H9 (cell line): Measurements from ENCODE around the gene KAZN. TPM values are rescaled to one million over a fixed set of nuclear protein-coding genes. Genes with fewer than 3 reads are reported as not detected.

ENCODE experiments used
- DNase-seq: peaks from one replicate; pipeline ENCODE4 v3.0.0-alpha.2; 2017
- H2AFZ ChIP-seq: one replicate; pipeline ENCODE4 v1.6.1; 2013; ENCODE audit warnings: mild to moderate bottlenecking, low read length, control low read depth, moderate library complexity
- H2AK5ac ChIP-seq: 2 replicates; pipeline ENCODE4 v1.6.1; 2013; ENCODE audit warnings: low read length, control low read depth, mixed read lengths; ENCODE audit not compliant: insufficient read length
- H2BK120ac ChIP-seq: one replicate; pipeline ENCODE4 v1.6.1; 2013; ENCODE audit warnings: low read depth, mild to moderate bottlenecking, low read length, control low read depth, inconsistent platforms; ENCODE audit not compliant: poor library complexity, severe bottlenecking
- H2BK12ac ChIP-seq: 2 replicates; pipeline ENCODE4 v1.6.1; 2013; ENCODE audit warnings: low read length, control low read depth, mixed read lengths, low read depth; ENCODE audit not compliant: insufficient read length
- H2BK15ac ChIP-seq: 2 replicates; pipeline ENCODE4 v1.6.1; 2013; ENCODE audit warnings: low read depth, low read length, control low read depth
- H2BK20ac ChIP-seq: one replicate; pipeline ENCODE4 v1.6.1; 2013; ENCODE audit warnings: low read depth, mild to moderate bottlenecking, low read length, control low read depth, inconsistent platforms; ENCODE audit not compliant: poor library complexity, severe bottlenecking
- H2BK5ac ChIP-seq: 2 replicates; pipeline ENCODE4 v1.6.1; 2013; ENCODE audit warnings: low read length, control low read depth, mixed read lengths; ENCODE audit not compliant: insufficient read length
- H3K14ac ChIP-seq: 2 replicates; pipeline ENCODE4 v1.6.1; 2013; ENCODE audit warnings: low read length, control low read depth; ENCODE audit not compliant: insufficient read depth
- H3K18ac ChIP-seq: 2 replicates; pipeline ENCODE4 v1.6.1; 2013; ENCODE audit warnings: low read depth, mild to moderate bottlenecking, mixed read lengths, low read length, control low read depth; ENCODE audit not compliant: insufficient read length
- H3K23ac ChIP-seq: 2 replicates; pipeline ENCODE4 v1.6.1; 2013; ENCODE audit warnings: low read length, control low read depth, mixed read lengths, low read depth; ENCODE audit not compliant: insufficient read length
- H3K23me2 ChIP-seq: 2 replicates; pipeline ENCODE4 v1.6.1; 2013; ENCODE audit warnings: low read depth, mild to moderate bottlenecking, mixed read lengths, low read length, control low read depth; ENCODE audit not compliant: insufficient read length, poor library complexity, severe bottlenecking
- H3K27ac ChIP-seq: 2 replicates; pipeline ENCODE4 v1.5.1; 2013; ENCODE audit warnings: low read length, control low read depth, mixed read lengths, low read depth; ENCODE audit not compliant: insufficient read length
- H3K27me3 ChIP-seq: 2 replicates; pipeline ENCODE4 v1.6.1; 2013; ENCODE audit warnings: low read length, control low read depth, inconsistent platforms; ENCODE audit not compliant: insufficient read depth
- H3K4ac ChIP-seq: 2 replicates; pipeline ENCODE4 v1.6.1; 2013; ENCODE audit warnings: low read depth, mild to moderate bottlenecking, control low read depth, inconsistent platforms, low read length, moderate library complexity
- H3K4me1 ChIP-seq: 2 replicates; pipeline ENCODE4 v1.6.1; 2013; ENCODE audit warnings: low read length, control low read depth, inconsistent platforms; ENCODE audit not compliant: insufficient read depth
- H3K4me2 ChIP-seq: 2 replicates; pipeline ENCODE4 v1.6.1; 2013; ENCODE audit warnings: low read length, control low read depth, mixed read lengths; ENCODE audit not compliant: insufficient read length, insufficient read depth
- H3K56ac ChIP-seq: 2 replicates; pipeline ENCODE4 v1.6.1; 2013; ENCODE audit warnings: low read depth, mild to moderate bottlenecking, mixed read lengths, low read length, control low read depth; ENCODE audit not compliant: insufficient read length
- H3K79me1 ChIP-seq: 2 replicates; pipeline ENCODE4 v1.6.1; 2013; ENCODE audit warnings: low read depth, mild to moderate bottlenecking, moderate library complexity, low read length, control low read depth, inconsistent platforms; ENCODE audit not compliant: insufficient read depth, poor library complexity, severe bottlenecking
- H3K79me2 ChIP-seq: 2 replicates; pipeline ENCODE4 v1.6.1; 2013; ENCODE audit warnings: low read length, control low read depth, inconsistent platforms; ENCODE audit not compliant: insufficient read depth
- H3K9ac ChIP-seq: 2 replicates; pipeline ENCODE4 v1.6.1; 2013; ENCODE audit warnings: low read length, control low read depth, mixed read lengths; ENCODE audit not compliant: insufficient read length; ENCODE audit errors: extremely low read depth
- H3K9me3 ChIP-seq: one replicate; pipeline ENCODE4 v1.6.1; 2013; ENCODE audit warnings: low read depth, low read length, inconsistent platforms; ENCODE audit not compliant: control insufficient read depth
- H3T11ph ChIP-seq: one replicate; pipeline ENCODE4 v1.6.1; 2013; ENCODE audit warnings: mild to moderate bottlenecking, low read length, control low read depth, inconsistent platforms
- H4K20me1 ChIP-seq: one replicate; pipeline ENCODE4 v1.6.1; 2013; ENCODE audit not compliant: control insufficient read depth, insufficient read length, insufficient read depth
- H4K5ac ChIP-seq: 2 replicates; pipeline ENCODE4 v1.6.1; 2013; ENCODE audit warnings: low read depth, mild to moderate bottlenecking, mixed read lengths, low read length, control low read depth; ENCODE audit not compliant: insufficient read length
- H4K8ac ChIP-seq: replicated peaks from 2 replicates; pipeline ENCODE4 v1.6.1; 2013; ENCODE audit warnings: low read length, control low read depth, mixed read lengths, low read depth; ENCODE audit not compliant: insufficient read length
- H4K91ac ChIP-seq: 2 replicates; pipeline ENCODE4 v1.6.1; 2013; ENCODE audit warnings: low read depth, mild to moderate bottlenecking, moderate library complexity, mixed read lengths, low read length, control low read depth; ENCODE audit not compliant: insufficient read length
- H3K27ac Mint-ChIP-seq, 3 experiments: 2 replicates in 2 of 3; 3 replicates in 1 of 3; pipeline ENCODE4 v1.8.0; 2020 to 2021; ENCODE audit warnings: mixed read lengths in 3 of 3, mild to moderate bottlenecking in 1 of 3, moderate library complexity in 1 of 3
- H3K27me3 Mint-ChIP-seq: 2 replicates; pipeline ENCODE4 v1.8.0; 2021; ENCODE audit warnings: low read depth, mild to moderate bottlenecking, moderate library complexity, mixed read lengths
- H3K36me3 Mint-ChIP-seq, 3 experiments: 2 replicates in 2 of 3; 3 replicates in 1 of 3; pipeline ENCODE4 v1.8.0; 2020 to 2021; ENCODE audit warnings: low read depth in 3 of 3, mixed read lengths in 3 of 3; ENCODE audit not compliant: insufficient read depth in 1 of 3
- H3K4me1 Mint-ChIP-seq, 2 experiments: 2 replicates each; pipeline ENCODE4 v1.8.0; 2020; ENCODE audit warnings: mixed read lengths in 2 of 2
- H3K4me3 Mint-ChIP-seq, 2 experiments: 2 replicates in 1 of 2; 3 replicates in 1 of 2; pipeline ENCODE4 v1.8.0; 2020 to 2021; ENCODE audit warnings: mild to moderate bottlenecking in 2 of 2, mixed read lengths in 2 of 2, moderate library complexity in 1 of 2
- H3K9me3 Mint-ChIP-seq, 2 experiments: 2 replicates in 1 of 2; 3 replicates in 1 of 2; pipeline ENCODE4 v1.8.0; 2020; ENCODE audit warnings: mild to moderate bottlenecking in 2 of 2, mixed read lengths in 2 of 2, moderate library complexity in 1 of 2
- CTCF ChIP-seq: fragments of 200-600 bp; sonication (generic); conservative IDR thresholded peaks from 3 replicates; pipeline ENCODE4 v1.8.0; 2021; ENCODE audit warnings: antibody characterized with exemption, mild to moderate bottlenecking
- WGBS: extraction: QIAGEN DNeasy Blood & Tissue Kit; methylation state at CpG from one replicate; pipeline ENCODE4 v1.1.7; 2013; ENCODE audit warnings: missing lambda C conversion rate, low lambda C conversion rate, mixed read lengths; ENCODE audit not compliant: insufficient read length; ENCODE audit errors: extremely low coverage; 5-methylcytosine and 5-hydroxymethylcytosine counted together
- total RNA-seq: library from RNA; stranded (reverse); gene quantifications from 2 replicates; pipeline ENCODE4 v1.2.1, GENCODE V29; 2021

The KAZN gene
- total RNA-seq, 1 experiment from 2014 or later = 7.6 TPM

GRCh38 chr1:14926818-14927575 is 328.5 kb downstream of the KAZN start:
- H3K4me2 ChIP-seq = no peak overlapping the region
- no peak overlapping the region for H4K5ac ChIP-seq
- no peak for DNase-seq
- no peak overlapping the region for H4K8ac ChIP-seq
- Mint-ChIP-seq H3K9me3 (no peaks in the 10 kb centered on the region), H3K4me3 (no peak overlapping the region), H3K27me3 (peaks cover 57% of the 10 kb centered on the region), H3K4me1 (peaks cover 8 to 24% of the 10 kb centered on the region in 2 experiments), H3K27ac (no peak overlapping the region), H3K36me3 (no peaks in the 10 kb centered on the region)
- H3K23me2 ChIP-seq = peaks cover 12% of the 10 kb centered on the region
- WGBS = no CpG with 5 or more reads among the region's 12 CpGs
- H2BK120ac ChIP-seq = no peak overlapping the region
- no peak overlapping the region for H2BK20ac ChIP-seq
- no peak overlapping the region for H3K23ac ChIP-seq
- H2BK5ac ChIP-seq = no peak overlapping the region
- TF ChIP-seq CTCF = no peak
- H3K27me3 ChIP-seq = peaks cover 15% of the 10 kb centered on the region
- H2BK12ac ChIP-seq = no peak overlapping the region
- no peak overlapping the region for H3K4ac ChIP-seq
- H3K4me1 ChIP-seq = no peaks in the 10 kb centered on the region
- H3T11ph ChIP-seq = no peak overlapping the region
- no peaks in the 10 kb centered on the region for H4K20me1 ChIP-seq
- no peak overlapping the region for H3K9ac ChIP-seq
- no peaks in the 10 kb centered on the region for H3K9me3 ChIP-seq
- no peaks in the 10 kb centered on the region for H3K79me2 ChIP-seq
- H3K56ac ChIP-seq = no peak overlapping the region
- H2AK5ac ChIP-seq = no peak overlapping the region
- no peak overlapping the region for H2BK15ac ChIP-seq
- no peak overlapping the region for H4K91ac ChIP-seq
- H3K18ac ChIP-seq = no peak overlapping the region
- H3K79me1 ChIP-seq = no peaks in the 10 kb centered on the region
- no peak overlapping the region for H3K27ac ChIP-seq
- no peak overlapping the region for H2AFZ ChIP-seq
- no peak overlapping the region for H3K14ac ChIP-seq
